Activated CD4-positive, CD25-positive, alpha-beta regulatory T cell treated with anti-CD3 and anti-CD28 coated beads, Interleukin-2, amount 50 U/mL, for 72 hours (primary cell): ENCODE data around the gene DNAH8.
"Not testable (repeated sequence)": the region's sequence is repeated elsewhere in the genome, so short reads cannot be mapped to it uniquely, and the experiment has no call there.

ENCODE experiments used
- DNase-seq: peaks from one replicate; pipeline ENCODE4 v3.0.0; 2021

DNAH8 gene

GRCh38 chr6:38750968-38751615 is 36.0 kb downstream of the DNAH8 start:
- no peak for DNase-seq

GRCh38 chr6:38753707-38754106 is 38.6 kb downstream of the DNAH8 start:
- no peak for DNase-seq

GRCh38 chr6:38755207-38755606 is 40.1 kb downstream of the DNAH8 start:
- DNase-seq, result no peak

GRCh38 chr6:38755874-38756273 is 40.8 kb downstream of the DNAH8 start:
- no peak for DNase-seq

- DNase-seq, result no peak
These were observed 45.0 kb downstream of the DNAH8 start for GRCh38 chr6:38760097-38760496.

- DNase-seq, result no peak
These were observed 47.7 kb downstream of the DNAH8 start for GRCh38 chr6:38762848-38763247.

- no peak for DNase-seq
These were observed 52.4 kb downstream of the DNAH8 start for GRCh38 chr6:38767560-38767959.

- no peak for DNase-seq
These were observed 58.2 kb downstream of the DNAH8 start for GRCh38 chr6:38773338-38773737.

- no peak for DNase-seq
These were observed 60.0 kb downstream of the DNAH8 start for GRCh38 chr6:38774929-38775707.

- no peak for DNase-seq
These were observed 60.8 kb downstream of the DNAH8 start for GRCh38 chr6:38775870-38776269.

GRCh38 chr6:38776515-38776914 is 61.4 kb downstream of the DNAH8 start:
- DNase-seq, result no peak

GRCh38 chr6:38779310-38780062 is 64.4 kb downstream of the DNAH8 start:
- DNase-seq, result no peak

- no peak for DNase-seq
These were observed 67.5 kb downstream of the DNAH8 start for GRCh38 chr6:38782616-38783015.

GRCh38 chr6:38783443-38784228 is 68.5 kb downstream of the DNAH8 start:
- no peak for DNase-seq

GRCh38 chr6:38784506-38785235 is 69.6 kb downstream of the DNAH8 start:
- no peak for DNase-seq

GRCh38 chr6:38786486-38786885 is 71.4 kb downstream of the DNAH8 start:
- DNase-seq, result no peak

- no peak for DNase-seq
These were observed 74.1 kb downstream of the DNAH8 start for GRCh38 chr6:38789256-38789655.

GRCh38 chr6:38792356-38792755 is 77.2 kb downstream of the DNAH8 start:
- no peak for DNase-seq

- no peak for DNase-seq
These were observed 79.6 kb downstream of the DNAH8 start for GRCh38 chr6:38794682-38795081.

- no peak for DNase-seq
These were observed 80.9 kb downstream of the DNAH8 start for GRCh38 chr6:38796006-38796405.

- DNase-seq, result not testable (repeated sequence)
These were observed 81.3 kb downstream of the DNAH8 start for GRCh38 chr6:38796437-38796836.

GRCh38 chr6:38796850-38797249 is 81.7 kb downstream of the DNAH8 start:
- no peak for DNase-seq
